Measurements from ENCODE around the gene MORF4L1. TPM values are rescaled to one million over a fixed set of nuclear protein-coding genes. Genes with fewer than 3 reads are reported as not detected.
"Not testable (repeated sequence)": the region's sequence is repeated elsewhere in the genome, so short reads cannot be mapped to it uniquely, and the experiment has no call there.

Gene MORF4L1
- total RNA-seq, 4 donors from 2014 or later, result 256 to 333 (median 316) TPM

- no peak for DNase-seq (ENCODE audit: low spot score in 2 of 2)
- WGBS, 2 donors, result 89 to 90% methylated on average over 2 to 5 of the region's 5 CpGs
- peaks cover 6 to 70% (median 12%) of the 10 kb centered on the region in 3 donors for H3K36me3 ChIP-seq
Observed at GRCh38 chr15:78925956-78926743, 53.5 kb downstream of the MORF4L1 start.

DNA sequence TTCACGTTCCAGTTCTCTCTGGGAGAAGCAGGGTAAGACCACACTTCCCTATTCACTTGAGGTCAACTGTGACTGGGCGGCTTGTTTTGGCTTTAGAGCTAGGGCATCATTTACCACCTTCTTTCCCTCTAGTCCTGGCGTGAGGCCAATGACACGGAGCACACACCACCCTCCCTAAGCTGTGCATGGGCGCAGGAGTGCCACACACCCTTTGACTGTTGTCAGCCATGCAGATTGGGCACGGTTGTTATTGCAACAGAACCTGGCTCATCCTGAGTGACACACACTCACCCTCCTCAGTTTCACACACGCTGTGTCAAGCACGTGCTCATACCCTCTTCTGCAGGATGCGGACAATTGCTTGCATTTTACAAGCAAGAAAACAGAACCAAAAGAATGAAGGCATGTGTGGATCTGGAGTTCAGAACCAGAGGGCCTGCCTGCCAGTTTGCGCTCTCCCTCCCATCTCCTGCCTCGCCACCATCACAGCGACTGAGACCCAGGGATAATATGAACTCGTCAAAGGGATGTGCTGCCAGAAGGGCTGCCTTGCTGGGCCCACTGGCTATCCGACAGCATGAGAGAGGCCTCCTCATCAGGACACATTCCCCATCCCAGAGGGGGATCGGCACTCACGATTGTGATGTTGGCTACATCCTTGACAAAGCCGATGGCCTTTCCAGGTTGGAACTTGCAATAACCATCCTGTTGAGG, 54.5 kb downstream of the MORF4L1 start:
- WGBS, 2 donors, result 85 to 86% methylated on average over 17 of the region's 17 CpGs
- H3K9me3 ChIP-seq, result no peaks in the 10 kb centered on the region
- no peak overlapping the region for H3K27ac ChIP-seq
- no peak for DNase-seq (ENCODE audit: low spot score in 2 of 2)
- peaks cover 0 to 16% (median 0%) of the 10 kb centered on the region in 4 donors for H3K4me1 ChIP-seq
- TF ChIP-seq POLR2A (IDR thresholded peaks at IDR 0.05), result no peak
- no peak for TF ChIP-seq EP300 (IDR thresholded peaks at IDR 0.05)
- TF ChIP-seq CTCF (IDR thresholded peaks at IDR 0.05), result no peak
- H3K27me3 ChIP-seq, result no peaks in the 10 kb centered on the region
- peaks cover 2 to 68% (median 5%) of the 10 kb centered on the region in 3 donors for H3K36me3 ChIP-seq
- H3K4me3 ChIP-seq, result no peak overlapping the region

More at GRCh38 chr15:78925956-78926743, 53.5 kb downstream of the MORF4L1 start:
- TF ChIP-seq CTCF (IDR thresholded peaks at IDR 0.05) (no peak), POLR2A (IDR thresholded peaks at IDR 0.05) (no peak), EP300 (IDR thresholded peaks at IDR 0.05) (no peak)
- Histone ChIP-seq H3K4me1 (peaks cover 0 to 5% (median 0%) of the 10 kb centered on the region in 4 donors), H3K4me3 (no peak overlapping the region), H3K27ac (no peak overlapping the region), H3K27me3 (no peaks in the 10 kb centered on the region), H3K9me3 (no peaks in the 10 kb centered on the region)

- not testable (repeated sequence) for H3K27ac ChIP-seq; H3K4me3 ChIP-seq; H3K27me3 ChIP-seq; H3K9me3 ChIP-seq; DNase-seq (ENCODE audit: low spot score in 2 of 2)
- Histone ChIP-seq H3K36me3 (peaks cover 0 to 62% (median 0%) of the 10 kb centered on the region in 3 donors), H3K4me1 (peaks cover 0 to 24% (median 0%) of the 10 kb centered on the region in 4 donors)
- WGBS, 2 donors, result 90 to 91% methylated on average over 10 to 14 of the region's 14 CpGs
Observed at GRCh38 chr15:78928176-78928575, 55.5 kb downstream of the MORF4L1 start.

GRCh38 chr15:78928616-78929093, 56.0 kb downstream of the MORF4L1 start:
- no peak for DNase-seq (ENCODE audit: low spot score in 2 of 2)
- Histone ChIP-seq H3K27me3 (no peaks in the 10 kb centered on the region), H3K9me3 (no peaks in the 10 kb centered on the region), H3K36me3 (peaks cover 0 to 57% (median 0%) of the 10 kb centered on the region in 3 donors), H3K4me1 (peaks cover 0 to 29% (median 1%) of the 10 kb centered on the region in 4 donors), H3K4me3 (no peak overlapping the region), H3K27ac (no peak overlapping the region)
- WGBS, 2 donors, result 86 to 89% methylated on average over 14 of the region's 14 CpGs
- TF ChIP-seq POLR2A (IDR thresholded peaks at IDR 0.05) (no peak), CTCF (IDR thresholded peaks at IDR 0.05) (no peak), EP300 (IDR thresholded peaks at IDR 0.05) (no peak)

- no peak overlapping the region for H3K4me3 ChIP-seq
- H3K36me3 ChIP-seq, result peaks cover 0 to 50% (median 6%) of the 10 kb centered on the region in 3 donors
- TF ChIP-seq POLR2A (IDR thresholded peaks at IDR 0.05), result no peak
- TF ChIP-seq EP300 (IDR thresholded peaks at IDR 0.05), result no peak
- TF ChIP-seq CTCF (IDR thresholded peaks at IDR 0.05), result no peak
- no peak for DNase-seq (ENCODE audit: low spot score in 2 of 2)
- no peaks in the 10 kb centered on the region for H3K27me3 ChIP-seq
- 89 to 96% methylated on average over 10 to 16 of the region's 16 CpGs for WGBS, 2 donors
- H3K4me1 ChIP-seq, result peaks cover 0 to 39% (median 7%) of the 10 kb centered on the region in 4 donors
- H3K27ac ChIP-seq, result no peak overlapping the region
- no peaks in the 10 kb centered on the region for H3K9me3 ChIP-seq
Observed at GRCh38 chr15:78929536-78930264, 57.0 kb downstream of the MORF4L1 start.

Measured in tibial nerve (tissue), 4 donors.